Kidney epithelial cell (primary cell): ENCODE data around the gene PPARG. TPM values are rescaled to one million over a fixed set of nuclear protein-coding genes. Genes with fewer than 3 reads are reported as not detected.

Source experiments
- DNase-seq: peaks from one replicate; pipeline ENCODE4 v3.0.0-alpha.2; 2010; ENCODE audit warnings: low read depth
- H3K27me3 ChIP-seq: 2 replicates; pipeline ENCODE4 v1.6.0; 2011; ENCODE audit warnings: low read length; ENCODE audit not compliant: control insufficient read depth, insufficient read depth
- H3K36me3 ChIP-seq: 2 replicates; pipeline ENCODE4 v1.5.1; 2011; ENCODE audit warnings: low read length; ENCODE audit not compliant: control insufficient read depth, insufficient read depth
- H3K4me3 ChIP-seq: 2 replicates; pipeline ENCODE4 v1.5.1; 2011; ENCODE audit warnings: low read depth, mild to moderate bottlenecking, control low read depth, low read length
- total RNA-seq: library from RNA; depleted of rRNA; stranded (reverse); fragments of >200 nt; gene quantifications from 2 replicates; pipeline ENCODE4 v1.2.3, GENCODE V29; 2015
- TF ChIP-seq, protein P1 (sequence below): IDR thresholded peaks from 2 replicates; pipeline ENCODE4 v1.5.1; 2011; ENCODE audit warnings: mild to moderate bottlenecking, moderate library complexity, low read length, control low read depth, inconsistent platforms; ENCODE audit not compliant: insufficient read depth, poor library complexity, severe bottlenecking

Gene PPARG
- total RNA-seq, 1 donor from 2014 or later = 14.7 TPM

DNA sequence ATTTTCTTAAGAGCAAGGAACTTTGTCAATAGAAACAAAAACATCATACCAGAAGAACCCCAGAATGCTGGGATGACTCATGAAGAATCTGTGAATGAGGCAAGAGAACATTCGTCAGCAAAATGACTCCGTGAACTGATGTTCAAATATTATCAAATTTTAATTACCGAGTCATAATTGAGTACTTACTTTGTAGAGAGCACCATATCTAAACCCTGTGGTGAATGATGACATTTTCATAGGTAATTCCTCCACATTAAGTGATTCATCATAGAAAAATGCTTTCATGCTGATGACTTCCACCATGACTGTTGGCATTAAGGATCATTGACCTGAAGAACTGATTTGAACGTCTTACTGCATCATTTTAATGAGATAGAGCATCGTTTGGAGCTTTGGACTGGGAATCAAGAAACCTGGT, 56.3 kb downstream of the PPARG start:
- peak; percentile 19 for DNase-seq
- no peak overlapping the region for H3K4me3 ChIP-seq
- TF ChIP-seq, protein P1, sequence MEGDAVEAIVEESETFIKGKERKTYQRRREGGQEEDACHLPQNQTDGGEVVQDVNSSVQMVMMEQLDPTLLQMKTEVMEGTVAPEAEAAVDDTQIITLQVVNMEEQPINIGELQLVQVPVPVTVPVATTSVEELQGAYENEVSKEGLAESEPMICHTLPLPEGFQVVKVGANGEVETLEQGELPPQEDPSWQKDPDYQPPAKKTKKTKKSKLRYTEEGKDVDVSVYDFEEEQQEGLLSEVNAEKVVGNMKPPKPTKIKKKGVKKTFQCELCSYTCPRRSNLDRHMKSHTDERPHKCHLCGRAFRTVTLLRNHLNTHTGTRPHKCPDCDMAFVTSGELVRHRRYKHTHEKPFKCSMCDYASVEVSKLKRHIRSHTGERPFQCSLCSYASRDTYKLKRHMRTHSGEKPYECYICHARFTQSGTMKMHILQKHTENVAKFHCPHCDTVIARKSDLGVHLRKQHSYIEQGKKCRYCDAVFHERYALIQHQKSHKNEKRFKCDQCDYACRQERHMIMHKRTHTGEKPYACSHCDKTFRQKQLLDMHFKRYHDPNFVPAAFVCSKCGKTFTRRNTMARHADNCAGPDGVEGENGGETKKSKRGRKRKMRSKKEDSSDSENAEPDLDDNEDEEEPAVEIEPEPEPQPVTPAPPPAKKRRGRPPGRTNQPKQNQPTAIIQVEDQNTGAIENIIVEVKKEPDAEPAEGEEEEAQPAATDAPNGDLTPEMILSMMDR = no peak
- H3K36me3 ChIP-seq = no peaks in the 10 kb centered on the region
- H3K27me3 ChIP-seq = no peaks in the 10 kb centered on the region

DNA sequence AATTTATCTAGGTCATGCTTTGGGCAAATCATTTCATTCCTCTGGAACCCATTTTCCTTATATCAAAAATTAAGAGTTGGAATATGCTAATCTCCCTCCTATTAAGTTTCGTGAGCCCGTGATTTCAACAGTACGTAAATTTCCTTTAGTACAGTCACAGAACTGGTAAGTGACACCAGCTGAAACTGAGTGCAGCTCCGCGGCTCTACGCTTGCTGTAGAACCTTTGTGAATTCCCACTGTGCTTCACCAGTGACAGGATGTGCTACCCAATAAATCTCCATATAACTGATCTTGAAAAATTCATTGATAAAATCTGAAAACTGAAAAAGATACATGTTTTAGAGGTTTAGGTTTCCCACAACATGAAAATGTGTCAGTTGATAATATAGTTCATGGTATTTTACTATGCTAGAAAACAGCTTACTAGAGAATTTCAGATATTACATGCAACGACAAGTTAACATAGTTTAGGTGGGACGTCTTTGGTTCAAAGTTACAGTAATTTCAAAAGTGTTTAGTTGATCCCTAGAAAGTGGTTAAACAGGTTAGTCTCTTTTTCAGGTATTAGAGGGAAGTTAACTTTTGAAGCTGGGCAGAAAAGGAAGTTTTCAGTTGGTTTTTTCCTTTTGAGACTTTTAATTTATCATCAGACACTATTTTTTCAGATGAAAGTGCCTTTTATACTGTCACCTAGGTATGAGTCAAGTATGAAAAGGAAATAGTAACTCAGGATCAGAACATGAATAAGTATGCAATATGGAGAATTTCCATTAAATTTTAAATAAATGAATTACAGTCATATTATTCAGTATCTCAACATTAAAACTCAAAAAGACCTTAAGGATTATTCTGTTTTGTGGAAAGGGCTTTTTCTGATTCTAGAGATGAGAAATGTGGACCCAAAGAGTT, 57.0 kb downstream of the PPARG start:
- no peak for DNase-seq
- Histone ChIP-seq H3K27me3 (no peaks in the 10 kb centered on the region), H3K36me3 (no peaks in the 10 kb centered on the region), H3K4me3 (no peak overlapping the region)
- TF ChIP-seq, protein P1 = no peak

DNA sequence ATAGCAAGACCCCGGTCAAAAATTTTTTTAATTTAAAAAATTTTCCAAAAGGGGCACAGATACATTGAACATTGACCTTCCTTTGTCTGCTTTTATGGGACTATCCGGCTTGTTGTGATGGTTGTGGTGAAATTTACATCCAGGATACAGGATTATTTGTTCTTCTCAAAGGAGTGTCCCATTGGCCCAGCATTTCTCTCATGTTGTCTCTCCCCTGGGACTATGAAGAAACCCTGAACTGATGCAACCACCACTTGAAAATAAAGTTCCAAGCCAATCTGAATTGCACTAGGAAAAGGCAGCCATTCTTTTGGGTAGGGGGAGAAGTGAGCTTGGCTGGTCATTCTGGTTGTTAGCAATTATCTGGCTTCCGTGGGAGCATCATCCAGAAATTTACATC, 58.4 kb downstream of the PPARG start:
- DNase-seq = no peak
- H3K27me3 ChIP-seq = no peaks in the 10 kb centered on the region
- H3K4me3 ChIP-seq = no peak overlapping the region
- H3K36me3 ChIP-seq = no peaks in the 10 kb centered on the region
- TF ChIP-seq, protein P1 = no peak

DNA sequence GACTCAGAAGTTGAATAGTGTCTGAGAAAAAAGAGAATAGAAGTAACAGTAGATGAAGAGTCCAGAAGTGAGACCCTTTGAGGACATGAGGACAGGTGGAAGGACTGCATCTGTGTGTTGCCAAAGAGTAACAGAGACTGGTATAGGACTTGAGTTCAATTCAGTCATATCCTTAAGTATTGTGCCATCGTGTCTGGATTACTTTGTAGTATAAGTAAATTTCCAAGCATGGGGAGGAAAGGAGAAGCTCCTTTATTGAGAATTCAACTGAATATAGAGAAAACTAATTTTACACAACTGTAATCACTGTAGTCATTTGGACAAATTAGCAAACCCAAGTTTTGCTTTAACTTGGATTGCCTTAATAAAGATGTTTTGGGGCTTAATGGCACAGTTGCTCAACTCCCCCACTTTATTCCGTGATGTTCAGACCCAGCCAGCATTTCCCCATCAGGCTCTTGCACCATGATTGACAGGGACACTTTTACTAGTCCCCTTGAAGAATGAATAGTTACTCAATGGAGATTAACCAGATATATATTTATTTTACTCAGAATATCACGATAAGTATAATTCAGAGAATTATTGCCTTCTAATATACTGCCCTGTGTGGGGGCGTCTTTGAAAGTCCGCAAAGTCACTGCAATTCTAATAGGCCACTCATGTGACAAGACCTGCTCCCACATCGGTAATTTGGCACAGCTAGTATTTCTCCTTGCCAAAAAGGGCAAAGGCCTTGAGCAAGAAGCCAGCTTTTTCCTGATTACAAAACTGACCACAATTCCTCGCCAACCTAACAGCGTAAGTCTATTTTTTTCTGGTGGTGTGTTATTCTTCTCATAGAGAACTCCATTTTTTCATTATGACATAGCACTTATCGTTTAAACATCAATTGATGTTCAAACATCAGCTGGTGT, 61.3 kb downstream of the PPARG start:
- no peaks in the 10 kb centered on the region for H3K36me3 ChIP-seq
- no peak for DNase-seq
- TF ChIP-seq, protein P1 = no peak

DNA sequence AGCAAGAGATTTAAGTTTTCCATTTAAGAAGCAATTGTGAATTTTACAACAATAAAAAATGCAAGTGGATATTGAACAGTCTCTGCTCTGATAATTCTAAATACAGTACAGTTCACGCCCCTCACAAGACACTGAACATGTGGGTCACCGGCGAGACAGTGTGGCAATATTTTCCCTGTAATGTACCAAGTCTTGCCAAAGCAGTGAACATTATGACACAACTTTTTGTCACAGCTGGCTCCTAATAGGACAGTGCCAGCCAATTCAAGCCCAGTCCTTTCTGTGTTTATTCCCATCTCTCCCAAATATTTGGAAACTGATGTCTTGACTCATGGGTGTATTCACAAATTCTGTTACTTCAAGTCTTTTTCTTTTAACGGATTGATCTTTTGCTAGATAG, 62.3 kb downstream of the PPARG start:
- Histone ChIP-seq H3K27me3 (no peaks in the 10 kb centered on the region), H3K36me3 (no peaks in the 10 kb centered on the region), H3K4me3 (no peak overlapping the region)
- TF ChIP-seq, protein P1 = no peak
- DNase-seq = no peak

More for the DNA sequence above, 61.3 kb downstream of the PPARG start:
- H3K4me3 ChIP-seq = no peak overlapping the region
- no peaks in the 10 kb centered on the region for H3K27me3 ChIP-seq
